Adipocyte (in vitro differentiated cells): ENCODE data around the gene CEP128.
"Not testable (repeated sequence)": the region's sequence is repeated elsewhere in the genome, so short reads cannot be mapped to it uniquely, and the experiment has no call there.

Source experiments
- DNase-seq: peaks from one replicate; pipeline ENCODE4 v3.0.0-alpha.2; 2015; ENCODE audit warnings: low read depth
- H3K27me3 ChIP-seq: replicated peaks from 2 replicates; pipeline ENCODE4 v1.7.0; 2013; ENCODE audit warnings: mild to moderate bottlenecking, low read length, moderate library complexity; ENCODE audit not compliant: control insufficient read depth, insufficient read depth
- H3K36me3 ChIP-seq: 2 replicates; pipeline ENCODE4 v1.7.0; 2013; ENCODE audit warnings: low read length, mild to moderate bottlenecking, moderate library complexity; ENCODE audit not compliant: control insufficient read depth, insufficient read depth, severe bottlenecking
- H3K4me1 ChIP-seq: 2 replicates; pipeline ENCODE4 v1.7.0; 2013; ENCODE audit warnings: mild to moderate bottlenecking, low read length, moderate library complexity; ENCODE audit not compliant: control insufficient read depth, insufficient read depth
- H3K4me3 ChIP-seq: 2 replicates; pipeline ENCODE4 v1.7.0; 2013; ENCODE audit warnings: mild to moderate bottlenecking, low read length, moderate library complexity
- H3K9ac ChIP-seq: 2 replicates; pipeline ENCODE4 v1.7.0; 2013; ENCODE audit warnings: mild to moderate bottlenecking, low read length, moderate library complexity
- H3K9me3 ChIP-seq: 2 replicates; pipeline ENCODE4 v1.7.0; 2013; ENCODE audit warnings: mild to moderate bottlenecking, low read length, moderate library complexity; ENCODE audit not compliant: control insufficient read depth

The CEP128 gene

DNA sequence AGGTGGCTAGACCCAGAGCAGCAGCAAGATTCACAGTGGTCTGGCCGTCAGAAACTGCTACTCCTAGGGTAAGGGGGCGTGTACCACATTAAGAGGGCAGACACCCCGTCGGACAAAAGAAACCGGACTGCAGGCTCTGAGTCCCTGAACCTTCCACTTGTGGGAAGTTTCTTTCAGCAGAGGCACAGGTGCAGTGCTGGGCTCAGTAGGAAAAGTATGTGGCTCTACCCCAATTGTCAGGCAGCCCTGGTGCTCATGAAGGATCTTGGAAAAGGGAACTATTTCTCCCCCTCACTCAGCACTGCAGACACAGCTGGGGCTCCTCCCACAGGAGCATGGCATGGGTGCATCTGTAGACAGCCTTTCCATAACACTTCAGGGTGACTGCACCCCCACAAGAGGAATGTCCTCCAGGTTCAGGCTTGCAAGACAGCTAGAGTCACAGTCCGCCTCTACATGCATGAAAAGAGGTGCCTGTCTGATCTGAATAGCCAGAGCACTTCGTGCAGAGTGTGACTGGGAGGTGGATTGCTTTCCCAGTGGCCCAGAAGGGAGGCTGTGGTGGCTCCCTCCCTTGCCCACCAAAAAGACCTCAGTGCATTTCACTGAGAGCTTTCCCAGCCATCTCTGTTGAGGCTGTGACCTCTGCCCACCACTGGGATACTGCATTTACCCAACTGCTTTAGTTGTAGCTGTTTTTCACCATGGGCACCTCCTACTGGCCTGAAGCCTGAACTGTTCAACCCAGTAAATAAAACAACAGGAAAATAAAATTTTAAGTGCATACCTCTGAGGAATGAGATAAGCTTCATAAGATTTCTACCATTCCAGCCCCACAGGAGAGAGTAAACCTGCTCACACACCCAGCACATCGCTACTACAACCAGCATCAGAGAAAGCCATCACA is 14.2 kb downstream of the CEP128 start:
- no peak for DNase-seq
- no peaks in the 10 kb centered on the region for H3K27me3 ChIP-seq
- peaks cover 18% of the 10 kb centered on the region for H3K4me1 ChIP-seq
- no peaks in the 10 kb centered on the region for H3K9me3 ChIP-seq
- H3K9ac ChIP-seq, result no peak overlapping the region
- H3K4me3 ChIP-seq, result no peak overlapping the region
- H3K36me3 ChIP-seq, result no peaks in the 10 kb centered on the region

DNA sequence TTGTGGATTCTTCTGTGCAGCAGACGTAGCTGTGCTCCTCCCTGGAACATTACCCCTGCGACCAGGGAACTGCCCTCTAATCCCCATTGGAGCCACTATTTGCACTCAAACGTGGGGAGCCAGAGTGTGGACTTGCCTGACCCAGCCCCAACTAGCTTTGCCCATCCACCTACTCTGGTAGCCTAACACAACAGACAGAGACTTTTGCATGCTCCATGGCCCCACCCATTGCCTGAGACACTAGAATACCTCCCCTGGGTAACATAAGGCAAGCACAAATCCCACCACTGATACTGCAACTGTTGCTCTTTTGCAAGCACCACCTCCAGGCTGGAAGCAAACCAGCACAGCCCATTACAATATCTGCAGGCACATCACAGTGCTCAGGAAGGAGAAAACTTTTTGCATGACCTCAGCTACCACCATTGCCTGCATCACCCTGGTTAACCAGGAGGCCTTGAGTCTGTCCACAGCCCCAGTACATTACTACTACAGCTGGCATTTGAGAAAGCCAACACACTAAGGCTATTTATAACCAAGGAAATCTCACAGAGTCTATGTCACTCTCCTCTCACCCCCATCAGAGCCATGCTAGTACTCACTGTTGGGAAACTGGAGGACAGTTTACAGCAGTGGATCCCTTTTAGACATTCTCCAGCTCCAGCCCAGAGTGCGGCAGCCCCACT is 15.0 kb downstream of the CEP128 start:
- H3K4me1 ChIP-seq, result peaks cover 18% of the 10 kb centered on the region
- peak; percentile 5 for DNase-seq
- no peaks in the 10 kb centered on the region for H3K36me3 ChIP-seq
- H3K9me3 ChIP-seq, result no peaks in the 10 kb centered on the region
- no peaks in the 10 kb centered on the region for H3K27me3 ChIP-seq
- no peak overlapping the region for H3K9ac ChIP-seq
- H3K4me3 ChIP-seq, result no peak overlapping the region

DNA sequence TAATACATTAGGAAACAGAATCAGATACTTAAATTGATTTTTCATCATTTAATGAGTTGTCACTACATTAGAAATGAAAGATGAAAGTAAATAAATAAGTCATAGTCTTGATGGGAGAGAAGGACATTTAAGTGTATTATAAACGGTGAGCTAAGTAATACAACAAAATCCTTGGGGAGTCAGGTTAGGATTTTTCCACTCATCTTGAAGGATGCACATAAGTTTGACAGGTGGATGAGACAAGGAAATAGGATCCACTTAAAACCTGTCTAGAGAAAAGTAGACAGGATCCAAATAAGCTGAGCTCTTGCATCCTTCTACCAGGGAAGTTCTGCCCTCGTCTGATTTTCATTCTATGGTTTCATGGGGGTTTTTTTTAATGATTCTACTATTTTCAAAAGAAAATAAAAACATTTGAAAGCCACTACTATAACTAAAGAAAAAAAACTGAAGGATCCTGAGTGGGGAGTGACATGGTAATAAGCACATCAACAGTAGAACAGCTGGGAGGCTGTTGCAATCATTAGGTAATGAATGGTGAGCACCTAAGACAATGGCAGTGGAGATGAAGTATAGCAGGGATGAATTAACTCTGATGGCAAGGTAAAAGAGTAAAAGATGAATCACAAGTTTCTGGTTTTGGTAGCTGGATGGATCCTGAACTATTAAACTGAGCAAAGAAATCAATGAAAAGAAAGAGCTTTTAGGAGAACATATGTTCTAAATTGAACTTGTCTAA is 17.0 kb downstream of the CEP128 start:
- H3K4me3 ChIP-seq, result no peak overlapping the region
- H3K27me3 ChIP-seq, result no peaks in the 10 kb centered on the region
- no peak overlapping the region for H3K9ac ChIP-seq
- H3K9me3 ChIP-seq, result no peaks in the 10 kb centered on the region
- peaks cover 18% of the 10 kb centered on the region for H3K4me1 ChIP-seq
- no peak for DNase-seq
- H3K36me3 ChIP-seq, result no peaks in the 10 kb centered on the region

DNA sequence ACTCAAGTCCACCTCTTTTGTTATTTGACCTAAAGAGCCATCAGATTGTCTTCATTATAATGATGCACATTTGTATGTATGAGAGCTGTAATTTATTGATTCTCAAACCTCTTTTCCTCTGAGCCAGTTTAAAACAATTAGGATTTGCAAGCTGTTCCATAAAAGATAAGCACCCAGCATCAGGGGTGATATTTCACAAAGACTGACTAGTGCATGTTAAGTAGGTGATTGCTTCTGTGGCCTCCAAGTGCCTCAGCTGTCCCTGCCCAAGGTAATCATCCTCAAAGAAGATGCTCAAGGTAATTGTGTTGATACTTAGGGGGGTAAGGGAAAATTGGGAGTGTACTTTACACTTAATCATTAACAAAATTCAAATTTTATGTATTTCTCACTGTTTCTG is 18.2 kb downstream of the CEP128 start:
- no peak overlapping the region for H3K9ac ChIP-seq

DNA sequence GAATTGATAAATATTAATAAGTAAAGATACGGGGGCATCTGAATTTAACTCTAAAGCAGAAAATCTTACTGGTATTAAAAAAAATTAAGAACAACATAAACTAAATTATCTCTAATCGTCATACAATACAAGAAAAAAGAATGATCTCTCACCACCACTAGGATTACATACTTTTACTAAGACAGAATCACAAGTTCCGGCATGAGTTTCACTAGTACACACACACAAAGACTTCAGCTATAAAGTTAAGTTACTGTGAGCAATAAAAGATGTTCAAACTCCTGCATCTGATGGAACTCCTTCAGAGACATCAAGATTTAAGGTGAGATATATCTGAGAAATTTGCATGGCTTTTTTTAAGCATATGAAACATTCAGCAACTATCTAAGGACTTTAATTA is 21.9 kb downstream of the CEP128 start:
- no peaks in the 10 kb centered on the region for H3K4me1 ChIP-seq
- H3K4me3 ChIP-seq, result no peak overlapping the region
- no peak overlapping the region for H3K9ac ChIP-seq
- peaks cover 6% of the 10 kb centered on the region for H3K36me3 ChIP-seq
- H3K9me3 ChIP-seq, result no peaks in the 10 kb centered on the region
- no peak for DNase-seq
- no peaks in the 10 kb centered on the region for H3K27me3 ChIP-seq

More for the DNA sequence above, 18.2 kb downstream of the CEP128 start:
- Histone ChIP-seq H3K4me1 (peaks cover 18% of the 10 kb centered on the region), H3K36me3 (no peaks in the 10 kb centered on the region), H3K4me3 (no peak overlapping the region), H3K9me3 (no peaks in the 10 kb centered on the region), H3K27me3 (no peaks in the 10 kb centered on the region)
- no peak for DNase-seq

DNA sequence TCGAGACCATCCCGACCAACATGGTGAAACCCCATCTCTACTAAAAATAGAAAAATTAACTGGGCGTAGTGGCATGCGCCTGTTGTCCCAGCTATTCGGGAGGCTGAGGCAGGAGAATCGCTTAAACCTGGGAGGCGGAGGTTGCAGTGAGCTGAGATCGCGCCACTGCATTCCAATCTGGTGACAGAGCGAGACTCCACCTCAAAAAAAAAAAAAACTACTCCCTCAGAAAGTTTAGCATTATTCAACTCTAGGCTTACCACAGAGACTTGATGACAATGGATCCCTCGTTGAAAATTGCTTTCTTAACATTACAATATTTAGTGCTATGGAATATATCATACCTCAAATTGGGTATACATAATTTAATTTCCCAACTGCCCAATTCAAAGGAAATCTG is 29.5 kb downstream of the CEP128 start:
- H3K36me3 ChIP-seq, H3K9me3 ChIP-seq, H3K9ac ChIP-seq, H3K27me3 ChIP-seq, H3K4me3 ChIP-seq, DNase-seq, H3K4me1 ChIP-seq: not testable (repeated sequence)

DNA sequence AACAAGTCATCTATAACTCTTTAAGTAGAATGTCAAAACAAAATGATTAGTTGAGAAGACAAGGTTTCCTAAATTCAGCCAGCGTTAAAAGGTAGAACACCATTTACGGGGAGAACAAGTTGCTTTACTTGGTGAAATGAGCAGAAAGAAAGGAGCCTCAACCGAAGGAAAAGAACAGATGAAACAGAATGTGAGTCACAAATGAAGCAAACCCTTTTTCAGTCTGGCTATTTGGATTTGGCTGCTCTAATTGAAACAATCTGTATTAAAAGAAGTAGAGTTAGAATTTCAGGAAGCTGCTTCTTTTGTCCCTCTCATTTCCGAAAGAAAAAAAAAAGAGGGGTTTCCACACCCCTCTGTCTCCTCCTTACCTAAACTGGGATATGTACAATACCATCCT is 34.6 kb downstream of the CEP128 start:
- peaks cover 3% of the 10 kb centered on the region for H3K4me1 ChIP-seq
- no peaks in the 10 kb centered on the region for H3K9me3 ChIP-seq
- H3K9ac ChIP-seq, result no peak overlapping the region
- DNase-seq, result peak; percentile 68
- no peaks in the 10 kb centered on the region for H3K27me3 ChIP-seq
- H3K4me3 ChIP-seq, result no peak overlapping the region
- no peaks in the 10 kb centered on the region for H3K36me3 ChIP-seq

DNA sequence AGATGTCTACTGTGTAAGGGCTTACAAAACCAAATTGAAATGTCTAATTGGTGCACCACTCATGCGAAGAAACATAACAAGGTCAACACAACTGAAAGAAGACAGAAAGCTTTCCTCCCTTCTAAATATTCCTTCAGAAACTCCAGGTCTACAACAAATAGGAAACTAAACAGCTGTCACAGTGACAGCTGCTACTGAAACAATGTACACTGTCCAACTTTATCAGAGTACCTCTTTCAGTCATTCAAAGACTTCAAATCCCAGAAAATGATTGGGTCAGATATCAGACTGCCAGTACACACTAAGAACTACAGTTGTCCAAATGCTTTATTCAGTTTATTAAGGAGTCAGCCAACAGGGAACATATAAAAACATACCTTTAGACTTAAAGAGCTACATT is 35.2 kb downstream of the CEP128 start:
- Histone ChIP-seq H3K27me3 (no peaks in the 10 kb centered on the region), H3K9me3 (no peaks in the 10 kb centered on the region), H3K4me1 (peaks cover 3% of the 10 kb centered on the region), H3K4me3 (no peak overlapping the region), H3K9ac (no peak overlapping the region), H3K36me3 (no peaks in the 10 kb centered on the region)
- no peak for DNase-seq

DNA sequence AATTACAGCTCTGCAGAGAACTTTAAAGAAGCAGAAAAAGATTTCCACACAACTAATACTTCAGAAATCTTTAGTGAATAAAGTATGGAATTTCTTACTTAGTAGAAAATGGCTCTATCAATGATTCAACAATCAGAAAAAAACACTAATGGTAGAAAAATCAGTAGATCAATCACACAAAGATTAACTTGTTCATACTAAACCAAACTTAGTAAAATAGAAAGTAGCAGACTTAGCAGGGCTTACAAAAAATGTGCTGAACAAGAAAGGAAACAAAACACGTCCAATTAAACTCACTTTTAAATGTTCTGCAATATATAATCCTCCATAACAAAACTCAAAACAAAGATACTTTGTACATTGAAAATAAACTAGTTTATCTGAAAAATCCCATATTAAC is 38.9 kb downstream of the CEP128 start:
- Histone ChIP-seq H3K4me3 (no peak overlapping the region), H3K9ac (no peak overlapping the region), H3K9me3 (no peaks in the 10 kb centered on the region), H3K4me1 (peaks cover 3% of the 10 kb centered on the region), H3K36me3 (no peaks in the 10 kb centered on the region), H3K27me3 (no peaks in the 10 kb centered on the region)
- no peak for DNase-seq

DNA sequence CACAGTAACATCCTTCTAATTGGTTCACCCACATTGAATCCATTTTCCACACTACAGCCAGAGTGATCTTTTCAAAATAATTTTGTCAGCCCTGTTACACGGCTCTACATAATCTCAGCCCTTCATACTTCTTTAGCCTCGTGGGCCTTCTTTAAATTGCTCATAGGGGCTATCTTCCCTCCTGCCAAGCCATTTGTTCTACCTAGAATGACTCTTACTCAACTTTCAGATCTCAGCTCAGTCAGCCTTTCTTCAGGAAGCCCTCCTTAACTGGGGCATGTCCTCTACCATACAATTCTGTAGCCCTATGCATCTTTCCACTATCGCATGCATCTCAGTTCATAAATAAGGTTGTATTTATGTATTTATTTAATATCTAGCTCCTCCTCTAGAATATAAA is 39.7 kb downstream of the CEP128 start:
- Histone ChIP-seq H3K9ac (no peak overlapping the region), H3K4me1 (peaks cover 1% of the 10 kb centered on the region), H3K36me3 (no peaks in the 10 kb centered on the region), H3K9me3 (no peaks in the 10 kb centered on the region), H3K4me3 (no peak overlapping the region), H3K27me3 (no peaks in the 10 kb centered on the region)
- no peak for DNase-seq

DNA sequence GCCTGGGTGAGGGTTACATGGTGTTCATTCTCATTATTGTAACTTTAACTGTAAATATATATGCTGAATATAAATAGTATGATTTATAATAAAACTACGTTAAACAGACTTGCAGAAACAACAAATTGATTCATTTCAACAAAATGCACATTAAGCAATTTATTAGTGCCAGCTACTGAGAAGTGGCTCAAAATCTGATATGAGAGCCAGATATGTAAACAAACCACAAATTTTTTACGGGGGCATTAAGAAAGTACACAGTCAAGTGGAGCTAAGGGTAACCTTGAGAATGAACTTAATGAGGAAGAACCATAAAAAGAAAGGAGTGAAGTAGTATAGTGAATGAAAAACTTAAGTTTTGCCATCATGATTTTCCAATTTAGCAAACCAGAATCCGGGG is 40.3 kb downstream of the CEP128 start:
- Histone ChIP-seq H3K4me3 (no peak overlapping the region), H3K27me3 (no peaks in the 10 kb centered on the region)
- DNase-seq, result no peak

More for the DNA sequence above, 40.3 kb downstream of the CEP128 start:
- Histone ChIP-seq H3K9me3 (no peaks in the 10 kb centered on the region), H3K9ac (no peak overlapping the region), H3K4me1 (no peaks in the 10 kb centered on the region), H3K36me3 (no peaks in the 10 kb centered on the region)
